ENCODE measurements around the gene ACTL6B.
"Not testable (repeated sequence)": the region's sequence is repeated elsewhere in the genome, so short reads cannot be mapped to it uniquely, and the experiment has no call there.

Gene ACTL6B

GRCh38 chr7:100655908-100656674, at the start of gene ACTL6B:
Gene ACTL6B (minus strand): TSS chr7:100656448. CDS start chr7:100656354, 94 bp downstream.
- no peaks in the 10 kb centered on the region for H3K9me3 Mint-ChIP-seq
- DNase-seq (ENCODE audit: low spot score in 2 of 2) (peak in 1 of 2 donors; percentile 31), ATAC-seq (replicated peaks; ENCODE audit: extremely low read depth, poor library complexity, severe bottlenecking) (no peak)
- no peak within 1 kb of the TSS for H3K27ac Mint-ChIP-seq (ENCODE audit: low read depth)
- no peaks in the 10 kb centered on the region for H3K36me3 Mint-ChIP-seq (ENCODE audit: insufficient read depth)
- H3K4me3 Mint-ChIP-seq, result no peak within 1 kb of the TSS
- H3K27me3 Mint-ChIP-seq, result peaks cover 47% of the 10 kb centered on the region
- no peaks in the 10 kb centered on the region for H3K4me1 Mint-ChIP-seq

GRCh38 chr7:100705320-100705752, 49.1 kb upstream of the ACTL6B start:
- H3K36me3 Mint-ChIP-seq (ENCODE audit: insufficient read depth), result peaks cover 8% of the 10 kb centered on the region
- H3K4me1 Mint-ChIP-seq, result peaks cover 21% of the 10 kb centered on the region
- H3K4me3 Mint-ChIP-seq, result peak overlapping the region; percentile 88
- H3K27ac Mint-ChIP-seq (ENCODE audit: low read depth), result peak overlapping the region; percentile 98
- ATAC-seq (replicated peaks; ENCODE audit: extremely low read depth, poor library complexity, severe bottlenecking) (peak; percentile 55), DNase-seq (ENCODE audit: low spot score in 2 of 2) (peak; percentile 56 to 74)
- H3K9me3 Mint-ChIP-seq, result no peaks in the 10 kb centered on the region
- H3K27me3 Mint-ChIP-seq, result peaks cover under 1% of the 10 kb centered on the region

GRCh38 chr7:100701089-100701488, 44.8 kb upstream of the ACTL6B start:
- not testable (repeated sequence) for H3K36me3 Mint-ChIP-seq (ENCODE audit: insufficient read depth); ATAC-seq (replicated peaks; ENCODE audit: extremely low read depth, poor library complexity, severe bottlenecking); H3K4me1 Mint-ChIP-seq; H3K4me3 Mint-ChIP-seq; H3K9me3 Mint-ChIP-seq; H3K27ac Mint-ChIP-seq (ENCODE audit: low read depth); DNase-seq (ENCODE audit: low spot score in 2 of 2)
- H3K27me3 Mint-ChIP-seq, result peaks cover 13% of the 10 kb centered on the region

- ATAC-seq (replicated peaks; ENCODE audit: extremely low read depth, poor library complexity, severe bottlenecking), result no peak
- Mint-ChIP-seq H3K36me3 (ENCODE audit: insufficient read depth) (peaks cover 7% of the 10 kb centered on the region), H3K4me3 (no peak overlapping the region), H3K4me1 (no peaks in the 10 kb centered on the region), H3K27ac (ENCODE audit: low read depth) (no peak overlapping the region), H3K27me3 (peaks cover 13% of the 10 kb centered on the region), H3K9me3 (no peaks in the 10 kb centered on the region)
- no peak for DNase-seq (ENCODE audit: low spot score in 2 of 2)
These were observed 42.8 kb upstream of the ACTL6B start for GRCh38 chr7:100699018-100699417.

- Mint-ChIP-seq H3K27me3 (peaks cover 13% of the 10 kb centered on the region), H3K27ac (ENCODE audit: low read depth) (no peak overlapping the region), H3K9me3 (no peaks in the 10 kb centered on the region), H3K4me3 (no peak overlapping the region), H3K36me3 (ENCODE audit: insufficient read depth) (peaks cover 11% of the 10 kb centered on the region), H3K4me1 (peaks cover 21% of the 10 kb centered on the region)
- no peak for ATAC-seq (replicated peaks; ENCODE audit: extremely low read depth, poor library complexity, severe bottlenecking)
- DNase-seq (ENCODE audit: low spot score in 2 of 2), result no peak
These were observed 39.9 kb upstream of the ACTL6B start for GRCh38 chr7:100696123-100696521.

- Mint-ChIP-seq H3K4me1 (peaks cover 23% of the 10 kb centered on the region), H3K9me3 (no peaks in the 10 kb centered on the region), H3K27ac (ENCODE audit: low read depth) (peak within 1 kb of the TSS; percentile 95), H3K4me3 (peak within 1 kb of the TSS; percentile 99), H3K27me3 (peaks cover 1% of the 10 kb centered on the region), H3K36me3 (ENCODE audit: insufficient read depth) (peaks cover 11% of the 10 kb centered on the region)
- no peak for DNase-seq (ENCODE audit: low spot score in 2 of 2)
- ATAC-seq (replicated peaks; ENCODE audit: extremely low read depth, poor library complexity, severe bottlenecking), result peak; percentile 69
These were observed 38.0 kb upstream of the ACTL6B start, which contains the start of gene GIGYF1 for GRCh38 chr7:100694098-100694745. Gene GIGYF1 (minus strand): TSS chr7:100694250. CDS start chr7:100688238, 6,012 bp downstream.

GRCh38 chr7:100693312-100694097, 37.3 kb upstream of the ACTL6B start:
- H3K27ac Mint-ChIP-seq (ENCODE audit: low read depth), result peak overlapping the region; percentile 95
- no peaks in the 10 kb centered on the region for H3K9me3 Mint-ChIP-seq
- peaks cover 11% of the 10 kb centered on the region for H3K36me3 Mint-ChIP-seq (ENCODE audit: insufficient read depth)
- peak overlapping the region; percentile 99 for H3K4me3 Mint-ChIP-seq
- ATAC-seq (replicated peaks; ENCODE audit: extremely low read depth, poor library complexity, severe bottlenecking) (peak; percentile 41), DNase-seq (ENCODE audit: low spot score in 2 of 2) (no peak)
- peaks cover 30% of the 10 kb centered on the region for H3K4me1 Mint-ChIP-seq
- H3K27me3 Mint-ChIP-seq, result no peaks in the 10 kb centered on the region

GRCh38 chr7:100692578-100692961, 36.3 kb upstream of the ACTL6B start:
- peaks cover 31% of the 10 kb centered on the region for H3K4me1 Mint-ChIP-seq
- no peak for DNase-seq (ENCODE audit: low spot score in 2 of 2)
- H3K9me3 Mint-ChIP-seq, result no peaks in the 10 kb centered on the region
- H3K27me3 Mint-ChIP-seq, result no peaks in the 10 kb centered on the region
- H3K27ac Mint-ChIP-seq (ENCODE audit: low read depth), result peak overlapping the region; percentile 95
- peak overlapping the region; percentile 99 for H3K4me3 Mint-ChIP-seq
- ATAC-seq (replicated peaks; ENCODE audit: extremely low read depth, poor library complexity, severe bottlenecking), result no peak
- H3K36me3 Mint-ChIP-seq (ENCODE audit: insufficient read depth), result peaks cover 14% of the 10 kb centered on the region

- H3K36me3 Mint-ChIP-seq (ENCODE audit: insufficient read depth), result peaks cover 14% of the 10 kb centered on the region
- H3K4me3 Mint-ChIP-seq, result peak overlapping the region; percentile 99
- H3K27ac Mint-ChIP-seq (ENCODE audit: low read depth), result no peak overlapping the region
- peak; percentile 68 for ATAC-seq (replicated peaks; ENCODE audit: extremely low read depth, poor library complexity, severe bottlenecking)
- no peaks in the 10 kb centered on the region for H3K27me3 Mint-ChIP-seq
- DNase-seq (ENCODE audit: low spot score in 2 of 2), result peak; percentile 67 to 79
- H3K4me1 Mint-ChIP-seq, result peaks cover 31% of the 10 kb centered on the region
- no peaks in the 10 kb centered on the region for H3K9me3 Mint-ChIP-seq
These were observed 35.7 kb upstream of the ACTL6B start for GRCh38 chr7:100691676-100692577.

GRCh38 chr7:100689230-100690135, 33.2 kb upstream of the ACTL6B start:
- Mint-ChIP-seq H3K27ac (ENCODE audit: low read depth) (no peak overlapping the region), H3K4me1 (peaks cover 31% of the 10 kb centered on the region)

GRCh38 chr7:100688326-100688860, 32.1 kb upstream of the ACTL6B start:
- Mint-ChIP-seq H3K4me3 (no peak overlapping the region), H3K36me3 (ENCODE audit: insufficient read depth) (peaks cover 13% of the 10 kb centered on the region), H3K9me3 (no peaks in the 10 kb centered on the region)

More at GRCh38 chr7:100689230-100690135, 33.2 kb upstream of the ACTL6B start:
- no peaks in the 10 kb centered on the region for H3K9me3 Mint-ChIP-seq
- ATAC-seq (replicated peaks; ENCODE audit: extremely low read depth, poor library complexity, severe bottlenecking), result no peak
- H3K4me3 Mint-ChIP-seq, result no peak overlapping the region
- DNase-seq (ENCODE audit: low spot score in 2 of 2), result no peak
- H3K27me3 Mint-ChIP-seq, result no peaks in the 10 kb centered on the region
- H3K36me3 Mint-ChIP-seq (ENCODE audit: insufficient read depth), result peaks cover 13% of the 10 kb centered on the region

More at GRCh38 chr7:100688326-100688860, 32.1 kb upstream of the ACTL6B start:
- no peak overlapping the region for H3K27ac Mint-ChIP-seq (ENCODE audit: low read depth)
- DNase-seq (ENCODE audit: low spot score in 2 of 2), result no peak
- no peaks in the 10 kb centered on the region for H3K27me3 Mint-ChIP-seq
- H3K4me1 Mint-ChIP-seq, result peaks cover 30% of the 10 kb centered on the region
- ATAC-seq (replicated peaks; ENCODE audit: extremely low read depth, poor library complexity, severe bottlenecking), result no peak
